ENCODE data around the gene SEBOX.

The SEBOX gene

DNA sequence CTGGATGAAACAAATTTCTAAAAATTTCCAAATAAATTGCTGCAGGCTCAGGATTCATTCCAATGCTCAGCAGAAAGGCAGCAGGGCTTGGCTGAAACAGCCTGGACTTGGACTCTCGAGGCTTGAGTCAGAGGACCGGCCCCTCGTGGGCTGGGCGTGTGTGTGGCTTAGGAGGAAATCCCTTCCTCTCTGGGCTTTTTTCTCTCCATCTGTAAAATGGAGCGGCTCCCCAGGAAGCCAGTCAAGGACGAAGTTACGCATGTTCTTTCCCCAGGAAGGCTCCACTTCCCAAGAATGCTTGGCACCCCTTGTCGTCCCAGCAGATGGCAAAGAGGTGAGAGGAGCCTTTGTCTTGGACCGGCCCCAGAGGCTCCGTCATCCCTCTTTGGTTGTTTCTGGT lies 27.5 kb upstream of the SEBOX start:
- DNase-seq: no peak

DNA sequence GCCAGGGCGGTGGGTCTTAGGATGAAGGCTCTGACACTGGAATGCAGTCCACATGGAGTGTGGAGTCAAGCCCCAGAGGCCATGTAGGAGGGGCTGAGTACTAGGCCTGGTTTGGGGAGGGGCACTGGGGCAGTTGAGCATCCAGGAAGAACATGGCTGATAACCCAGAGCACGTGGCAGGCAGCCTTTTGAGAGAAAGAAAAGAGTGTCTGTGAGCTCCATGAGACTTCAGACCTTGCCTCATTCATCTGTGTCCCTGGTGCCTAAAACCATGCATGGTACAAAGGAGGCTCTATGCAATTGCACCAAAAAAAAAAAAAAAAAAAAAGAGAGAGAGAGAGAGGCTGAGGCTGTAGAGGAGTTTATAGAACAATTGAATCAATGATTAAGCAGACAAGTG lies 26.4 kb upstream of the SEBOX start:
- no peak for DNase-seq

DNA sequence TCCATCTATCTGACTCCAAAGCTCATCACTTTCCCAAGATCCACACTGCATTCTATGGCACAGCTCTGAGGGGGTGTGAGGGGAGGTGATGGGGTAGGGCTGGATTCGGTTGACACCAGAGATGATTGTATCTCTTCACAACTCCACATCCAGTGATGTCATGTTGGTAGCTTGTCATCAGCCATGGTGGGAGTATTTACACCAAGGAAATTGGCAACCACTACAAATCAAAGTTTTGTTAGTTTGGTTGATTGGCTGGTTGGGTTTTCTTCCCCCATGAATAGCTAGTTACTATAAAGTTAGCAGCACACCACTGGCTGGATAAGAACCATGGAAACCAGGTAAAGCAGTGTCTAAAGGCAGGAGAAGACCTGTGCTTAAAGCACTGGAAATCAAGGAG lies 26.0 kb upstream of the SEBOX start:
- DNase-seq: no peak

DNA sequence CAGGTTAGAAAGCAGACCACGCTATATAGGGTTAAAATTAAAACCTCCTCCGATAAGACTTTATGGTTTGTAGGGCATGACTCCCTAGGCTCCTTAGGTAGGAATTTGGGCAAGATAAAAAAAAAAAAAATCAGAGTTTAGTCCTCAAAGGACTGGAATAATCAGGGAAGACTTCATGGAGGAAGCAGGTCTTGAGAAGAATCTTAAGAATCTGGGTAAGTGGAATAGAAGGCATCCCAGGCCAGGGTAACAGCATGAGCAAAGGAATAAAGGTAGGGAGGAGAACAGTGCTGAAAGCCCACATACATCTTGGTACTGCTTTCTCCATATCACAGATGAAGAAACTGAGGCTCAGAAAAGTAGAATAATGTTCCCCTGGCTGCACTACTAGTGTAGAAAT lies 25.6 kb upstream of the SEBOX start:
- no peak for DNase-seq

DNA sequence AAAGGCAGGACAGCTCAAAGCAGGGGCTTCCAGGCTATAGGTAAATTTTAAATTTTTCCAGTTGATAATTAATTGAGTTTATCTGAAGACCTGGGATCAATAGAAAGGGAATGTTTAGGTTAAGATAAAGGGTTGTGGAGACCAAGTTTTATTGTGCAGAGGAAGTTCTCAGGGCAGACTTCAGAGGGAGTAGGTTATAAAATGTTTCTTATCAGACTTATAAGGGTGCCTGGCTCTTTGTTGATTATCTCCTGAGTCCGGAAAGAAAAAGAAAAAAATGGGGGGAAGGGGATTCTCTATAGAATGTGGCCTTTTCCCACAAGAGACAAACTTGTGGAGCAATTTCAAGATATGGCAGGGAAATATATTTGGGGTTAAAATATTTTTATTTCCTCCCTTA lies 25.1 kb upstream of the SEBOX start:
- no peak for DNase-seq

DNA sequence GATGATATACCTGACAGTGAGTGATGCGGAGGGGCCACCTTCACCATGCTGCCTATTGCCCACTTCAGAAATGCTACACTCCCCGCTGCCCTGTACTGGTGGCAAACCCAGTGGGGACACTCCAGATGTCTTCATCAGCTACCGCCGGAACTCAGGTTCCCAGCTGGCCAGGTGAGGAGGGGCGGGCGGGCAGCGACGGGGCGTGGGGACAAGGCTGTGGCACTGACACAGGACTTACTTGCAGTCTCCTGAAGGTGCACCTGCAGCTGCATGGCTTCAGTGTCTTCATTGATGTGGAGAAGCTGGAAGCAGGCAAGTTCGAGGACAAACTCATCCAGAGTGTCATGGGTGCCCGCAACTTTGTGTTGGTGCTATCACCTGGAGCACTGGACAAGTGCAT lies 23.1 kb upstream of the SEBOX start:
- no peak for DNase-seq

DNA sequence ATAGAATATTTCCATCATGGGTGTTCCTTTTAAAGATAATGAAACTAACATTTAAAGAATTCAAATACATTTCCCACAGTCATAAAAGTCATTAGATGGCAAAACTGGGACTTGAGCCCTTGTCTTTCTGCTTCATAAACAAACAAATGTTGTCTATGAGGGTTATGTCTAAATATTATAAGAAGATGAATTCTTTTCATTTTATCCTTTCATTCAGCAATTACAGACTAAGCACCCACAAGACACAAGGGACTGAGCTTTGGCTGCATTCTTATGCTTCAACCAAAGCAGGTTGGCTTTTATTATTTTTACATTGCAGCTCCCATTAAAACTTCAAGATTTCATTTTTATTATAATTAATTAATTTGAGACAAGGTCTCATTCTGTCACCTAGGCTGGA lies 21.4 kb upstream of the SEBOX start:
- no peak for DNase-seq

DNA sequence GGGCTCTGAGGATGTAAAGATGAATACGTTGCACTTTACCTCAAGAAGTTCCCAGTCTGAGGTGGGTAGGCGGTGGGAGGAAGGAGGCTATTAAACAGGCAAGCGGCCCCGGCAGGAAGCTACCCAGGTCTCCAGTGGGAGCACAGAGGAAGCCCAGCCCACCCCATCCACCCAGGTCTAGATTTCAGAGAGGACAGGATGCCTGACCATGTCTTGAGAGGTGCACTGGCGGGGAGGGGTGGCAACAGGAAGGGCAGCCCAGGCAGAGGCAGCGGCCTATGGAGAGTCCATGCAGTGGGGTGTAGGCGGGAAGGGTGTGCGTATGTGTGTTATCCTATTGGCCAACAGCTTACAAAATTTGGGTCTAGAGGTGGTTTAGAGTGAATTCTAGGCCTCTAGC lies 20.4 kb upstream of the SEBOX start:
- DNase-seq: no peak

DNA sequence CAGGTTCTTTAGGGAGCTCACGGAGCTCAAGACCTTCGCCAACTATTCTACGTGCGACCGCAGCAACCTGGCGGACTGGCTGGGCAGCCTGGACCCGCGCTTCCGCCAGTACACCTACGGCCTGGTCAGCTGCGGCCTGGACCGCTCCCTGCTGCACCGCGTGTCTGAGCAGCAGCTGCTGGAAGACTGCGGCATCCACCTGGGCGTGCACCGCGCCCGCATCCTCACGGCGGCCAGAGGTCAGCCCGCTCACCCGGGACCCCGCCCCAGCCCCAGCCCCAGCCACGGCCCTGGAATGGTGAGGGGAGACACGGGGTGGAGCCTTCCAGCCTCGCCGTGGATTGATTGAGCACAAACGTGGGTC lies 20.0 kb upstream of the SEBOX start:
- no peak for DNase-seq

DNA sequence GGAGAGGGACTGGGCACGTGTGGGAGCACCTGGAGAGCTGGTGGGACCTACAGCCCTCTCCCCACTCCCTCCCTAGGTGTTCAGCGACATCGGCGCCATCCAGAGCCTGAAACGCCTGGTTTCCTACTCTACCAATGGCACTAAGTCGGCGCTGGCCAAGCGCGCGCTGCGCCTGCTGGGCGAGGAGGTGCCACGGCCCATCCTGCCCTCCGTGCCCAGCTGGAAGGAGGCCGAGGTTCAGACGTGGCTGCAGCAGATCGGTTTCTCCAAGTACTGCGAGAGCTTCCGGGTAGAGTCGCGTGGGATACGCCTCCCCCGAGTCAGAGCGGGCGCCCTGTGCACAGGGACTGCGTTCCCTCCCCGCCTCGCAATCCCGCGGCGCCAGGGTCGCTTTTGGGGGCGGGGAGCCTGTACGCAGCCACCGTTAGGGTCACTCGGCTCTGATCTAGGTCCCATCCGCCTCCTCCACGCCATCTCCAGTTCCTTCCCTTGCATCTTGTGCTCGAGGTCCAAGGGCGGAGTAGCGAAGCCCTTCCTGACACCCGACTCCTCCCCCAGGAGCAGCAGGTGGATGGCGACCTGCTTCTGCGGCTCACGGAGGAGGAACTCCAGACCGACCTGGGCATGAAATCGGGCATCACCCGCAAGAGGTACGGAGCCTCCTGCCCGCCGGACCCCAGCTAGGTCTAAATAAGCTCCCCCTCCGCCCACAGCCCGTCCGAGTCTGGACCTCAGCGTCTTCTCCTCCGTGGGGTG lies 19.5 kb upstream of the SEBOX start:
- DNase-seq: peak in 3 of 4 experiments; percentile 36 to 50 (median 50)

DNA sequence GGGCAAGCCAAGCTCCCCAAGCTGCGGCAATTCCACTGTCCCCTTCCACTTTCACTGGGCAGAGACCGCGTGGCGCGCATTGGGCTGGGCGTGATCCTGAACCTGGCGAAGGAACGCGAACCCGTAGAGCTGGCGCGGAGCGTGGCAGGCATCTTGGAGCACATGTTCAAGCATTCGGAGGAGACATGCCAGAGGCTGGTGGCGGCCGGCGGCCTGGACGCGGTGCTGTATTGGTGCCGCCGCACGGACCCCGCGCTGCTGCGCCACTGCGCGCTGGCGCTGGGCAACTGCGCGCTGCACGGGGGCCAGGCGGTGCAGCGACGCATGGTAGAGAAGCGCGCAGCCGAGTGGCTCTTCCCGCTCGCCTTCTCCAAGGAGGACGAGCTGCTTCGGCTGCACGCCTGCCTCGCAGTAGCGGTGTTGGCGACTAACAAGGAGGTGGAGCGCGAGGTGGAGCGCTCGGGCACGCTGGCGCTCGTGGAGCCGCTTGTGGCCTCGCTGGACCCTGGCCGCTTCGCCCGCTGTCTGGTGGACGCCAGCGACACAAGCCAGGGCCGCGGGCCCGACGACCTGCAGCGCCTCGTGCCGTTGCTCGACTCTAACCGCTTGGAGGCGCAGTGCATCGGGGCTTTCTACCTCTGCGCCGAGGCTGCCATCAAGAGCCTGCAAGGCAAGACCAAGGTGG lies 16.3 kb upstream of the SEBOX start:
- no peak for DNase-seq

DNA sequence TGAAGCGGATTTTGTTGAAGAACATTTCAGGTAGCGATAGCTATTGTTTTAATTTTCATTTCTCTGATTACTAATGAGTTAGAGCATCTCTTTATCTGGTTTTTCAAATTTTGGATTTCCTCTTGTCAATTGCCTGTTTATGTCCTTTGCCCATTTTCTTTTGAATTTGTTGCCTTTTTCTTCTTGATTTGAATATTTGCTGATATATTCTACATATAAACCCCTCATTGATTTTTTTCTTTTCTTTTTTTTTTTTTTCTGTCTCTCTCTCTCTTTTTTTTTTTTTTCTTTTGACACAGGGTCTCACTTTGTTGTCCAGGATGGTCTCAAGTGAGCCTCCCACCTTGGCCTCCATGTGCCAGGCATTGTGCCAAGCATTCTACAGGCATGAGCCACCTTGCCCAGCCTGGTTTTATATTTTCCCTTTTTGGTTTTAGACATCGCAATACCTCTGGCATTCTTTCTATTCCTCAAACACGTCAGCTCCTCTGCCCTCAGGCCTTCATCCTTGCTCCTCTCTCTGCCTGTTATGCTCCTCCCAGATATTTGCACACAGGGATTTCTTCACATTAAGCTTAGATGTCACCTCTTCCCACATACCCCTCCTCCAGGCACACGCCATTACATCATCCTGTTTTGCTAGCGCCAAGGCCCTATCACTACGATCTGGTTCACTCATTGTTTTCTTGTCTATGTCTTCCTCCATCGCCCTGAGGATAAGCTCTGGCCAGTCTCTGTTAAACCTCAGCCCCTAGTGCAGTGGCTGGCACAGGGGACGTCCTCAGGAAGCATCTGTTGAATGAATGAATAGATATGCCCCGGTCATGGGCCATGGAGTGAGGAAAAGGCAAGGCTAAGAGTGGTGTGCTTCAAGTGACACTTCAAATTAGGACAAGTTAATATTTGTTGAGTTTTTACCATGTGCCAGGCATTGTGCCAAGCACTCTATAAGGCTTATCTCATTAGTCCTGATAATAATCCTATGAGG lies 15.1 kb upstream of the SEBOX start:
- no peak for DNase-seq

DNA sequence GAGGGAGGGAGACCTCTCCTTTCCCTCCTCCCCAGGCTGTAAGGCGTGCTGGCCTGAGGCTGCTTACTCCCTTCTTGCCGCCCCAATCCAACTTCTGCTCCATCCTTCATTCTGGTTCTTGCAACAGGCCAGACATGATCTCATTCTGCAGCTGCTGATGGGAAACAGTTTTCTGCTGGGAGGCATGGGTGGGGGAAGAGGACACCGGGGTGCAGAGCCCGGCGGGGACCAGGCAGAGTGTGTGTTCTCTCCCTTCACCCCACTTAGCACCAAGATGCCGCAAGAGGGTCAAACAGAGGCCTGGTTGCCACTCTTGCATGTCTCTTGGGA lies 7.9 kb upstream of the SEBOX start:
- no peak for DNase-seq

DNA sequence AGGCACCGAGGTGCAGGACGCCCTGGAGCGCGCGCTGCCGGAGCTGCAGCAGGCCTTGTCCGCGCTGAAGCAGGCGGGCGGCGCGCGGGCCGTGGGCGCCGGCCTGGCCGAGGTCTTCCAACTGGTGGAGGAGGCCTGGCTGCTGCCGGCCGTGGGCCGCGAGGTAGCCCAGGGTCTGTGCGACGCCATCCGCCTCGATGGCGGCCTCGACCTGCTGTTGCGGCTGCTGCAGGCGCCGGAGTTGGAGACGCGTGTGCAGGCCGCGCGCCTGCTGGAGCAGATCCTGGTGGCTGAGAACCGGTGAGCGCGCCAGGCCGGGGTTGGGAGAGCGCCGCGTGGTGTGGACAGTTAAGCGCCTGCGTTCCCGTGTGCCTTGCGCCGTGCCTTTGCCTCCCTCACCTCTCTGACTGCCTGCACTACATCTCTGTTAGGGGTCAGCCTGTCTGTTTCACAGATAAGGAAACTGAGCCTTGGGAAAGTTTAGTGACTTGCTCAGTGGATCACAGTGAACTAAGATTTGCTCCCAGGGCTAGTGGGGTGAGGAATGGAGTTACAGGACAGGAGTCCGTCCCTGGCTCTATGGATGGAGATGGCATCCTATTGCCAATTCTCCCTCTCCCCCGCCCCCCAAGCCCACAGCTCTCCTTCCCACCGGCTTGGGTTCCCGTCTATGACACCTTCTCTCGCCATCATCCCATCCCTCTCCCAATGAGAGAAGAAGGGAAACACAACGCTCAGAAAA lies 7.4 kb upstream of the SEBOX start:
- DNase-seq: peak in 1 of 4 experiments; percentile 11

DNA sequence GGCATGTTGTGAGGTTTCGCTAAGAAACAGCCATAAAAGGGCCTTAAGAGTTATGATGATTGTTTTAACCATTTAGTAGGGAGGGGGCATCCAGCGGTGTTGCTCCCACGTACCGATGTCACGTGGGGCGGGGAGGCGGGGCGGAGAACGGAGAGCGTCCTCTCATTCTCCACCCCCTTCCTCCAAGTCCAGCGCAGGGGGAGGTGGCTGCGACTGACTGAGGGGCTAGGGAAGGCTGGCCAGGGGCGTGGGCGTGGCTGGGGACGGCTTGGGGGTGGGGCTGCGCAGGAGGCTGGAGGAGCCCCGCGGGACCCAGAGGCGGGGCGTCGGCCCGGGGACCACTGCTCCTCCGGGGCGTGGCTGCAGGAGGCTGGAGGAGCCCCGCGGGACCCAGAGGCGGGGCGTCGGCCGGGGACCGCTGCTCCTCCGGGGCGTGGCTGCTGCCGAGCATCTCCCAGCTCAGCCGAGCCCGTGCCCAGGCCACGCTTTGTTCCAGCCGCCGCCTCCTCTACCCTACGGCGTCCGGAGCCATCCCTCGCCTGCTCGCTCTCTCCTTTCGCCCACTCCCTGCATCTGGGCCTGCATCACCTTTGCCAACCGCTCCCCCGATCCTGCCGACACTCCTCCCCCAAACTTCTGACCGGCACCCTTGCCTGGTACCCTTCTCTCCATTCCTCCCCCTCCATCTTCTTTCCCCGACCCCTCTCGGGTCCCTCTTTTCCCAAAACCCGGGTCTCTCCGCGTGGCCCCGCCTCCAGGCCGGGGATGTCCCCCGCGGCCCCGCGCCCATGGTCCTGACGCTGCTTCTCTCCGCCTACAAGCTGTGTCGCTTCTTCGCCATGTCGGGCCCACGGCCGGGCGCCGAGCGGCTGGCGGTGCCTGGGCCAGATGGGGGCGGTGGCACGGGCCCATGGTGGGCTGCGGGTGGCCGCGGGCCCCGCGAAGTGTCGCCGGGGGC lies 6.5 kb upstream of the SEBOX start, which contains the start of gene SARM1:
Gene SARM1, plus strand, starts transcription at position 450 of the 958 bp plus-strand sequence. Its CDS starts 339 bp downstream, at position 789.
- peak; percentile 44 to 75 (median 54) for DNase-seq

DNA sequence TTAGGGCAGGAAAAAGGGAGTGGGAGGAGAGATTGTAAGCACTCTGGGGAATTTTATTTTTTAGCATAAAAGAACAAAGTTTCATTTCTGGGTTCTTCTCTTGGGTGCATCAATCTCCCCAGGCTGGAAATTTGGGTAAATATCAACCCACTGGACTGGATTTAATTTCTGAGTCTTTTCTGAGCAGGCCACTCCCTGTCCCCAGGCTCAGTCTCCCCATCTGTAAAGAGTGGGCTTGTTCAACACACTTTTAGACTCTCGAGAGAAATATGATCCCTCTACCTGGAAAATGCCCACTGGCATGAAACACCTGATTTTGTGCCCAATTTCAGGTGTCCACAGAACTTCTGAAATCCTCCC lies 5.7 kb upstream of the SEBOX start:
- DNase-seq: no peak

DNA sequence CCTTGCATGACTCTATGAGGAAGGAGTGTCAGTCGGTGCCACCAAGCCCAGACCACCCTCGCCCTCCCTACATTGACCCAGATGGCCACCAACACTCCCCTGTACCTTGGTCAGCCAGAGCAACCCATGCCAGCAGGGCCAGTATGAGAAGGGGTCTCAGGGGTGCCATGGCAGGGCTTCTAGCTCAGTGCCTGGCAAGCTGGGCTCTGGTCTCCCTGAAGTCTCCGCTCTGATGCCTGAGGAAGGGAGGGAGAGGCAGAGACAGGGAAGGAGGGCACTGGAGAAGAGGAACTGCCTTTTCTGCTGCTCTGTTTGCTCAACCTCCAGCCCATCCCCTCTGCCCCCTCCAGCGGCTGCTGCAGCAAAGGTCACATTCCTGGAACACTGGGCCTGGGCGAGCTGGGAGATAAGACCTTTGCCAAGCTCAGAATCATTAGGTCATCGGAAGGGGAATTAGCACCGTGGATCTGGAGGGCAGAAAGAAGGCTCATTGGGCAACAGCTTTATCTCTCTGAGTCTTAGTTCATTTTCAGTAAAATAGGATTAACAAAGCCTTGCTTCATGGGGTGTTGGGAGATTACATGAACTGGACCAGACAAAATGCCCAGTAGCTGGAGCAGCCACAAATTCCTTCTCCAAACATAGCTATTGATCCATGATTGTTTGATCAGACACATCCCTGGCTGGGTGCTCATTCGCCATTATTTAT lies 5.2 kb upstream of the SEBOX start, which contains the start of gene VTN:
Gene VTN, minus strand, starts transcription at position 273 of the 709 bp plus-strand sequence. Its CDS starts 104 bp downstream, at position 169.
- no peak for DNase-seq

DNA sequence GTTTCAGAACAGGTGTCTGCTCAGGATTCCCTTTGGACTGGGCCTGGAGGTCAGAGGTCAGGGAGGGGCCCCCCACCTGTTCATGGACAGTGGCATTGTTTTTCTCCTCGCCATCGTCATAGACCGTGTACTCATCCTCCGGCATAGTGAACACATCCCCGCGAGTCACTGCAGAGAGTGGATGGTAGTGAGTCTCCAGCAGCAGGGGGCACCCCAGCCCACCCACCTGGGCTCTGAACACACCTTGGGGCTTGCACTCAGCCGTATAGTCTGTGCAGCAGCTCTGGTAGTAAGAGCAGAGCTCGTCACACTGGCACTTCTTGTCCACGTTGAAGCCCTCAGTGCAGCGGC lies 4.7 kb upstream of the SEBOX start:
- DNase-seq: peak in 1 of 4 experiments; percentile 6

DNA sequence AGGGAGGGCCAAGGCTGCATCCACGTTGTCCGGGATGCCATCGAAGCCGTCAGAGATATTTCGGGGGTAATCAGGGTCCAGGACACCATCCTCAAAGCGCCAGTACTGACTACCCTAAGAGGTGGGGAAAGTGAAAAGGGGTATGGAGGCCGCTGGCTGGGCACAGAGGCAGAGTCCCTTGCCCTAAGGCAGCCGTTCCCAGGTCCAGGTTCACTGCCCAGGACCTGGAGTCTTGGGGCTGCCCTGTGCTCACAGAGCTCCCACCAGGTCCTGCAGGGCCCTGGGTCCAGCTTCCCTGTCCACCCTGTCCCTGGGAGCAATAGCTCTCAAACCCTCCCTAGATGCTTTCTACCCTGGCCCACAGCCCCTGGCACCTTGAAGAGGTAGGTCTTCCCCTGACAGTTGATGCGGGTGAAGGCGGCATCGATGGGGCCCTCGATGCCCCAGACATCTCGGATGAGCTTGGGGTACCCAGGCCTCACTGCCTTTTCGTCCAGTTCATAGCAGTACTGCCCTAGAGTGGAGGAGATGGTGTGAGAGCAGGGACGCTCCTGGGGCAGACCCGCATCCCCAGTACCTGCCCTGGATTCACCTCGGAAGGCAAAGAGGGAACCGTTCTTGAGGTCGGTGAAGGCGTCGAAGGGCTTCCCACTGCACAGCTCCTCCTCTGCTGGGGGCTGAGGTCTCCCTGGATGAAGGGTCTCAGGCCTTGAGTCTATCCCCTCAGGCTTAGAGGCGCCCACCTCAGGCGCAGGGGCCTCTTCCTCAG lies 4.1 kb upstream of the SEBOX start:
- DNase-seq: no peak

DNA sequence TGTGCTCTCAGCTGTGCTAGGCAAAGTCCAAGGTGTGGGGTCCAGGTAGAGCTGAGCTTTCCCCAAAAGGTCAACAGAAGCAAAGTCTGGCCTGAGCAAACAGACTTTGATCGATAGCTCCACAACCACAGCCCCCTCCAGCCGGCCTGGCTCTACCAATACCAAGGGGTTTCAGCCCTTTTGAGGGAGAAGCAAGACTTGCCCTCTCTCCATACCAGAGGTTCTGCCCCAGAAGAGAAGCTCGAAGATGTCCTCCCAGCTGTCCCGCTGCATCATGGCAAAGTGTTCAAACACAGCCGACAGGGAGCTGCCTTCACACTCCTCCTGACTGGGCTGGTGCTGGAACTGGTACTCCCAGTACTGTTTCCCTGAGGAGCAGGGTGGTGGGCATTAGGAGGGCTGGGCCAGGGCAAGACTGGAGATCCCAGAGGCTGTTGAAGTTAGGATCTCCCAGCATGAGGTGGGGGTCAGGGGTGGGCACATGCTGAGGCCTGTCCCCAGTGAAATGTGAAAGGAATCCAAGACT lies 3.4 kb upstream of the SEBOX start:
- DNase-seq: no peak

Data from activated naive CD4-positive, alpha-beta T cell (primary cell).